NT2/D1 (cell line): ENCODE results near the gene SHD.

Experiments
- SUZ12 ChIP-seq: IDR thresholded peaks from 2 replicates; pipeline ENCODE4 v1.6.1; 2011; ENCODE audit not compliant: insufficient read length, insufficient read depth; ENCODE audit errors: extremely low read depth
- YY1 ChIP-seq: IDR thresholded peaks from 2 replicates; pipeline ENCODE4 v1.6.1; 2011; ENCODE audit not compliant: insufficient read length, insufficient read depth

GRCh38 chr19:4338441-4339355 is 59.6 kb downstream of the SHD start, which contains the start of gene STAP2:
- TF ChIP-seq YY1 = no peak
- TF ChIP-seq SUZ12 = no peak
